ENCODE results near the gene RHOU.
"Not testable (repeated sequence)": the region's sequence is repeated elsewhere in the genome, so short reads cannot be mapped to it uniquely, and the experiment has no call there.

Gene RHOU

DNA sequence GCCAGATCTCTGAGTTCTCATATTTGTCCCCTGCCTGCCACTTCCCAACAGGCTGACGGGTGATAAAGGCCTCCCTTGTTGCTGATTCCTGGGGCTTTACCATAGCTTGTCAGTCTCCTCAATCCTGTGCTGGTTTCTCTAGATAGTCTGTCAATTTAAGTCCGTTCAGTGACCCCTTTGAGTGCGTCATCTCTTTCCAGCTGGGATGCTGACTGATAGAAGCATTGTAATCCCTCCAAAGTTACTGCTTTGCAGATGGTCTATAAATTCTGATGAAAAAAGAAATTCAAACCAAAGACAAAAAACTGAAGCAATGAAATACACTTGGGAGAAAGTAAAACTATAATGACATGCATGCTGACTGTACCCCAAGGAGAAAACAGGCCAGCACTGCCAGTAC lies 28.3 kb downstream of the RHOU start:
- DNase-seq = no peak

DNA sequence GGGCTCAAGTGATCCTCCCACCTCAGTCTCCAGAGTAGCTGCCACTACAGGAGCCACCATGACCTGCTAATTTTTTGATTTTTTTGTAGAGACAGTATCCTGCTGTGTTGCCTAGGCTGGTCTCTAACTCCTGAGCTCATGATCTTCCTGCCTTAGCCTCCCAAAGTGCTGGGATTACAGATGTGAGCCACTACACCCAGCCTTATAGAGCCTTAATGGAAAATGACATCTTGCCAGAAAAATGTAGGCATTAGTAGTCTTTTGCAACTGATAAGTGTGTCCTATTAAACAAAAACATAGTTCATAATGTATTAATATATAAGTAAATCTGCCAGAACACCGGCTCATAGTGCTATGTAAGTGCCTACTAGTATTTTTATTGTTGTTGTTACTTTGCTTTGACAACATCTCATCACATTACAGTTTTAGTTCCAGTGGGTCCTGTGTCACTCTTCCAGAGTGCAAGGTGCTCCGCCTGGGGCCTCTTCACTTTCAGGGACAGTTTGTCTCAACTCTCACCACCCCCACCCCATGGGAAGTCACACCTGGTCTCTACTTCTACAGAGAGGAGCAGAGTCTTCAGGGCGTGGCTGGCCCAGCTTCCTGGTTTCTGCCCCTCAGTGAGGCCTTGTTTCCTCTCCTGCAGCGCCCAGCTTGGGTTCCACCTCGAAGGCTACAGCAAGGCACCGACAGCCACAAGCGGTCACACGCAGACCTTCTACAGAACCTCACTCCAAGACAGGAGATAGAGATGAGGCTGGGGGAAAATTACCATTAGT lies 30.1 kb downstream of the RHOU start:
- peak; percentile 53 for DNase-seq

DNA sequence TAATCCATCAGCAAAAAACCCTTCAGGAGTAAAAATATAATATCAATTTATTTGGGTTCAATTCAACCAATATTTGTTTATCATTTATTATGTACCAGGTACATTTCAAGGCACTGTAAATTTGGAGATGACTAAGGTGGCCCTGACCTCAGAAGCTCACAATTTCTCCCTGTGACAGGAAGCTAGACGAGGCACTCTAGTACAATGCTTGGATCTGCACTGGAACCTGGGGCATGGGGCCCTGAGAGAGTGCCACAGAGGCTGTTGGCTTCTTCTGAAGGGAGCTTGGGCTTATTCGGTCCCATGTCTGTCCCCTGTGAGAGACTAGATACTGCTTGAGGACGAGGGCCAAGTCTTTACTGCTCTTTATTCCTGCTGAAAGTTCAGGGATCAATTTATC lies 31.5 kb downstream of the RHOU start:
- no peak for DNase-seq

DNA sequence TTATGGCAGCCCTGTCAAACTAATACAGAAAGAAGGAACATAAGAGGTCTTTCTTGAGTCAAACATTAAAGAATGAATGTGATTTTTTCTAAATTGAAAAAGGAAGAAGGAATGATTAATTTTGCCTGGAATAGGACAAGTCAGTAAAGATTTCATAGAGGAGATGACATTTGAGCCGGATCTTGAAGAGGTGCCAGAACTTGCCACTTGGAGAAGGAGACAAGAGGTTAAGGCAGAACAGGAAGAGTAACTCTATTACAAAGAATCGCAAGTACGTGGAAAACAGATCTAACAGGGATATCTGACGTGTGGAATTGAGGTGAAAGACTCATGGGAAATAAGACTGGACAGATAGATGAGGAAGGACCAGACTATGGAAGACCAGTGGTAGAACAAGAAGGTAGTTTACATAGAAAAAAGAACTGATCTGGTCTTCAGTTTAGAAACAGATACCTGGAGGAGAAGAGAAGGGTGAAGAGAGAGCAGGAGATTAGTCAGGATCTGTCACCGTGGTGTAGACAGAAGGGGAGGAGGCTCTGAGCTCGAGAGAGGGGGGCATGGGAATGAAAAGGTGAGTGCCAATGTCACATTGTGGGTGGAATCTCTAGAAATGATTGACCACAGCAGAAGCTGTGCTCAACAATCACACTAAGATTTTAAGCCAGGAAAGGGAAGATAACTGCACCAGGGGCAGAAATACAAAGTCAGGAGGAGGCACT lies 32.5 kb downstream of the RHOU start:
- no peak for DNase-seq

DNA sequence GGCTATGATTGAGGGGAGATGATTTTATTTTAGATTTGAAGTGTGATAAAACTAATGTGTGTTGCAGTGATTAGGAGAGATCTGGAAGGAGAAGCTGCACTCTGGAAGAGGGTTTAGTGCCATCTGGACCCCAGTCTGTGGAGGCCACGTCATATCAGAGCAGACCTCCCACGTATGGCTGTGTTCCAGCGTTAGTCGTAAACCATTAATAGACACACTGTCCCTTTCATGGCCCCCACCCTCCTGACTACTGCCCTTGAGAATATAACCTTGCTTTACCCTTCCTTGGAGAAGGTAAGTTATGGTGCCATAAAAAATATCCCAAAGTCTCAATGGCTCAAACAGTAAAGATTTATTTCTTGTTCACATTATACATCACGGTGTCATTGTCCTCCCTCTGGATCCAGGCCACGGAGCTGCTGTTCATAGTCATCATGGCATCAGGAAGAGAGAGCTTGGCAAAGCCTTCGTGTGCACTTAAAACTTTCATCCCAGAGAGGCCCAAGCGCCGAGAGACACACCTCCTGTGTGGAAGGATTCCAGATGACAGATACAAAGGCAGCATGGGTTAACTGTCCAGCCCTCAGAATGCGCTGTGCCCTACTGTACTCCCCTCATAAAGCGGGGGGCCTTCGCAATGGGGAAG lies 33.2 kb downstream of the RHOU start:
- DNase-seq = no peak

DNA sequence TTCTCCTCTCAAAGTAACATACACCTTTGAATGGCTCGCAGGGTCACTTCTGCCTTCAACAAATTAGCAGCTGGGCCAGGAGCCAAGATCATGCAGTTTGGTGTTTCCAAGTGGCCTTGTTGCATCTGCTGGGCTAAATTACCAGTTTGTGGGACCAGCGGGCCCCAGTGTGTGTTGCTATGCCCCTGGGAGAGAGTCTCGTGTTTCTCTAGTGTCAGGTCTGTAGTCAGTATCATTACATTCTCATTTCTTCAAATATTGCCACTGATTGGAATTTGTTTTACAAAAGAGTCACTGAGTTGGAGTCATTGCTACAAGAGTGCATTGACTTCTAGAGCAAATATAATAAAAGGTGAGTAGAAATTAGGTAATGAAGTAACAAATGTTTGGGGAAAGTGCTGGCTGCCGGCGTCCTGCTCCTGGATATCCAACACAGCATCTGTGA lies 35.5 kb downstream of the RHOU start:
- DNase-seq = no peak

DNA sequence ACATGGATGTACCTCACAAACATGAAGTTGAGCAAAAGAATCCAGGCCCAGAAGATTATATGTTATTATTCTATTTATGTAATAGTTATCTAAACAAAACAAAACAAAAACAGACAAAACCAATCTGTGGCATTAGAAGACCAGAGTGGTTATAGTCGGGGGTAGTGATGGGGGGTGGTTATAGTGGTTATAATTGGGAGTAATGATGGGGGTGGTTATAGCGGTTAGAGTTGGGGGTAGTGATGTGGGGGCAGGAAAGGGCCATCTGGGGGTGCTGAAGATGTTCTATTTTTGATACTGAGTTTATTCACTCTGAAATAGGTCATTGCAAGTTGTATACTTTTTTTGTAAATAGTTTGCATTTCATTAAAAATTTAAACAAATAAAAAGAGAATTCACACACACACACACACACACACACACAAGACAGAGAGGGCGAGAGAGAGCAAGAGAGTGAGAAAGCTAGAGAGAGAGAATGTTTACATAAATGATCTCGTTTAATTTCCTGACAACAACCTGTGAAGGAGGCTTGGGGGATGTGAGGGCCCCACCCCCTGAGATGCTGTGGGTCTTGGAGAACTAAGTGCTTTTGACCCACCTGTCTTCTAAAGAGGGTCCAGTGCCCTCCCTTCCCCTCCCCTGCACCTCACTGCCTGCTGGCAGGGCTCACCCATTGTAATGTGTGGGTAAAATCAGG lies 37.4 kb downstream of the RHOU start:
- DNase-seq = no peak

DNA sequence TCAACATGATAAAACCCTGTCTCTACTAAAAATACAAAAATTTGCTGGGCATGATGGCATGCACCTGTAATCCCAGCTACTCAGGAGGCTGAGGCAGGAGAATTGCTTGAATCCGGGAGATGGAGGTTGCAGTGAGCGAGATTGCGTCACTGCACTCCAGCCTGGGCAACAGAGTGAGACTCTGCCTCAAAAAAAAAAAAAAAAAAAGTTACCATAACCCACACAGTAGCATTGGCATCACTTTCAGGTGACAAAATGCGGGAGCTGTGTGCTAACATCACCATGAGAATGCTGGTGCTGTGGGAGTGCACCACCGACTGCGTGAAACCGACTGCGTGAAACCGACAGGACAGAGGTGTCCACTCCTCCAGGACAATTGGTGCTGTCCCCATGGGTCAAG lies 40.7 kb downstream of the RHOU start:
- DNase-seq = not testable (repeated sequence)

DNA sequence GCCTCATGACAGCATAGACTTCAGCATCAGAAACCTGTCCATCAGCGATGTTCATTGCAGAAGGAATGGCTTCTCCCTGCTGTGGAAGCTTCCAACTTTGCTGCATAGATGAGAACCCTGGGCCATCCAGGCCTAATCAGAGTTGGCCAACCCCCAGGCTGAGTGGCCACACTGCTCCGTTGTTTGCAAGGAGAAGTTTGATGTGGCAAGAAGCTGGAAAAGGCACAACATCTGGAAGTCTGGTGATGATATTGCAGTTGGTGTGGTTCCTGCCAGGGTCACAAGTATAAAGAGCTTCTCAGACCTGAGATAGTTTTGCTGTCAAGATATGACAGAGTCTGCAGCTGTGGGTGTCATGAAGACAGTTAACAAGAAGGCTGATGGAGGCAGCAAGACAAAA lies 41.2 kb downstream of the RHOU start:
- no peak for DNase-seq

DNA sequence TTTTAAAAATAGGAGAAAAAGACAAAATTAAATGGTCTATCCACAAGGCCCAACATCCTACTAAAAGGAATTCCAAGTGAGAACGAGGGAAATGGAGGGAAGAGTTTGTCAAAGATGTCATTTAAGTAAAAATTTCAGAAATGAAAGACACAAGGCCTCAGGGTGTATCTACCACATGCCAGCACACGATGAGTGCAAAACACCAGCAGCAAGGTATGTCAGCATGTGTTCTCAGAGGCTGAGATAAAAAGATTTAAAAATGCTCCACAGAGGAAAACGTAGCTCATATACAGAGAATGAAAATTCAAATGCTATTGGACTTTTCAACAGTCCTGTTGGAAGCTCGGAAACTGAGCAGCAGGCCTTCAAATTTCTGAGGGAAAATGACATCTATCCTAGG lies 42.0 kb downstream of the RHOU start:
- no peak for DNase-seq

DNA sequence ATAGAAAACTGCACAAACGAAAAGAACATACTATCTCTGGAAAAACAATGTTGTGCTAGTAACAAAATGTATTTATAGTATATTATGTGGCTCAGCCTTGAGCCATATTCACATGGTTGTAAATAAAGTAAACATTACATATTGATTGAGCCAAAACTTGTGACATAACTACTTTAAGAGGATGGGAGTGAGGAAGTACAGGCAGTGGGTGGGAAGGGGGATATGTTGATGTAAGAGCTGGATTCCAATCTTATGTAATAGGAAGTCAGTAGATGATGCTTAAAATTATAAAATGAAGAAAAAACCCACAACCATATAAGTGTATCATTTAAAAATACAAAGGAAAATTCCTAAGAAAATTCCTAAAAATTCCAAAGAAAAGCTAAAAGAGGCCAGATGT lies 42.7 kb downstream of the RHOU start:
- DNase-seq = no peak

DNA sequence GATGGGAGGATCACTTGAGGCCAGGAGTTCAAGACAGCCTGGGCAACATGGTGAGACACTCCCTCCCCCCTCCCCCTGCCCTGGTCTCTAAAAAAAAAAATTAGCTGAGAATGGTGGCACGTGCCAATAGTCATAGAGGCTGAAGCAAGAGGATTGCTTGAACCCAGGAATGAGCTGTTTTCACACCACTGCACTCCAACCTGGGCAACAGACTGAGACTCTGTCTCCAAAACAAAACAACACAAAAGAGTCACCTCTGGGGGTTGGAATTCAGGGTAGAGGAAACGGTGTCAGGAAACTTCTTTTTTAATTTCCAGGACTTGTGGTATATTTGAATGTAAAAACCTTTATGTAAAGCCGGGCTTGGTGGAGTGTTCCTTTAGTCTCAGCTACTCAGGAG lies 43.2 kb downstream of the RHOU start:
- DNase-seq = no peak

DNA sequence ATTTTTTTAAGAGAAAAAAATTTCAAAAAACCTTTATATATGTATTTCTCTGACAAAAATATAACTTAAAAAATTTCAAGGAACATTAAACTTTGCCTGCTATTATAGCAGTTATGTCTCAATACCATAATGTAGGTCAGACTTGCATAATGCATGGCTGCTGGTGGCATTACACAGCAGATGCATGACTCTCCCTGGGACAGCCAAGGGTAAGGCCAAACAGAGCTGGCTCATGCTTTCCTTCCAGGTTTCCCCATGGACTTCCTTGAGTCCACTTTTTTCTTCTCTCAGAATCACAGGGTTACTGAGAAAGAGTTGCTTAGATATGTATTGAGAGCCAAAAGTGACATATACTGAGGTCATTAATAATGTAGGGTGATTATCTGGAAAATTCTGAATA lies 43.7 kb downstream of the RHOU start:
- no peak for DNase-seq

DNA sequence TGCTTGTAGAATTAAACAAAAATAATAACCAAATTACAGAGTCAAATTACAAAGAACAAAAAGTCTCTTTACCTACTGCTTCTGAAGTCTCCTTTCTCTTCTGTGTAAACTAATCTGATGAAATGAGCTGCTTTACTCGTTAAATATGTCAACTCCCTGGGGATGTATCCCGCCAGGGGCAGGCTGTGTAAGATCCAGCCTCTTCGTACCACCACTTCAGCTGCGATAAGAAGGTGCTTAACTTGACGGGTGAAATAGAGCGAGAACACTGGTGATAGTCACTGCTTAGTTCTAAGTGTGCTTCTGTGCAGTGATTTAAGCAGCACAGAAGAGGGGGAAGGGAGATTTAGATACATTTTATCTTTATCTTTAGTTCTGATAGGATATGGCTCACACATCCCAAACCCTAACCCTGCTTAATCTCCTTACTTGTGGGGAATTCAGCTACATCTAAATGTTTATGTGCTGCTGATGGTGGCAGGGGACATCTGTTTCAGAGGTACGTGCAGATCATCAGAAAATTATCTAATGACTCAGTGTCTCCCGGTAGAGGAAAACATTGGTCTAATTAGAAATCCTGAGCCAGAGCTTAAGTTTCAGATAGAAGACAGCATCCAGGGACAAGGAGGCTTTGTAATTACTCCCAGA lies 46.0 kb downstream of the RHOU start:
- DNase-seq = no peak

DNA sequence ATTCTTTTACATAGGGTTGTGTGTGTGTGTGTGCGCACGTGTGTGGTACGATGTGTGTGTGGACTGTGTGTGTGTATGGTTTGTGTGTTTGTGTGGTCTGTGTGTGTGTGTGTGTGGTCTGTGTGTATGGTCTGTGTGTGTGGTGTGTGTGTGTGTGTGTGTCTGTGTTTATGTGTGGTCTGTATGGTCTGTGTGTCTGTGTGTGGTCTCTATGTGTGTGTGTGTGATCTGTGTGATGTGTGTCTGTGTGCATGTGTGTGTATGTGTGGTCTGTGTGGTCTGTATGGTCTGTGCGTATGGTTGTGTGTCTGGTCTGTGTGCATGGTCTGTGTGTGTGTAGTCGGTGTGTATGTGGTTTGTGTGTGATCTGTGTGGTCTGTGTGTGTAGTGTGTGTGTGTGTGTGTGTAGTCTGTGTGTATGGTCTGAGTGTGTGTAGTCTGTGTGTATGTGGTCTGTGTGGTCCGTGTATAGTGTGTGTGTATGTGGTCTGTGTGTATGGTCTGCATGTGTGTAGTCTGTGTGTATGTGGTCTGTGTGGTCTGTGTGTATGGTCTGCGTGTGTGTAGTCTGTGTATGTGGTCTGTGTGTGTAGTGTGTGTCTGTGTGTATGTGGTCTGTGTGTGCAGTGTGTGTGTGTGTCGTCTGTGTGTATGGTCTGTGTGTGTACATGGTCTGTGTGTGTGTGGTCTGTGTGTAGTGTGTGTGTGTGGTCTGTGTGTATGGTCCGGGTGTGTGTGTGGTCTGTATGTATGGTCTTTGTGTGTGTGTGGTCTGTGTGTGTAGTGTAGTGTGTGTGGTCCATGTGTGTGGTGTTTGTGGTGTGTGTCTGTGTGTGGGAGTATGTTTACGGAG lies 46.8 kb downstream of the RHOU start:
- DNase-seq = no peak

DNA sequence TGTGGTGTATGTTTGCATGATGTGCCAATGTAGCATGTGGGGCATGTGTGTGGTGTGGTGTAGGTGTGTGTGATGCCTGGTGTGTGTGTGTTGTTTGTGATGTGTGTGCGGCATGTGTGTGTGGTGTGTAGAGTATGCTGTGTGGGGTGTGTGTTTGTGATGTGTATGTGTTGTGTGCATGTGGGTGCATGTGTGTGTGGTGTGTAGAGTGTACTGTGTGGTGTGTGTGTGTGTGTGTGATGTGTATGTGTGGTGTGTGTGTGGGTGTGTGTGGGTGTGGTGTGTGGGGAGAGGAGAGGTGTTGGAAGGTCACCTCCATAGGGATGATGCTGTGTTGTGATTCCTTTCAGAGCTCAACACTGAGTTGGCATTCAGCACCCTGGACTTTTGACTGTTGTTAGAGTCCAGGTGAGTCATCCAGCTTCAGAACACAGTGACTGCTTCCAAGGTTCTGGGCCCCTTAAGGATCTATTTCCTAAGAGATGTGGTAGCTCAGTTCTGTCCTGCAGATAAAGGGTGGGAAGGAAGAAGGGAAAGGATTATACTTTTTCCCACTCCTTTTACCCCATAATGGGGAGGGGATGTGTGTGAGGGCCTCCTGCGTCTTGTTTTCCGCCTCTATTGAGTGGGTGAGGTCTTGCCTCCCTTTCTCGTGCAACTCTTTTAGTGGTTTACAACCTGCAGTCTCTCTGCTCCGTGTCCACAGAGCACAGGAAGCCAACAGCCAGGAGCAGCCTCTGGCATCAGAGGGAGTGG lies 47.6 kb downstream of the RHOU start:
- DNase-seq = no peak

DNA sequence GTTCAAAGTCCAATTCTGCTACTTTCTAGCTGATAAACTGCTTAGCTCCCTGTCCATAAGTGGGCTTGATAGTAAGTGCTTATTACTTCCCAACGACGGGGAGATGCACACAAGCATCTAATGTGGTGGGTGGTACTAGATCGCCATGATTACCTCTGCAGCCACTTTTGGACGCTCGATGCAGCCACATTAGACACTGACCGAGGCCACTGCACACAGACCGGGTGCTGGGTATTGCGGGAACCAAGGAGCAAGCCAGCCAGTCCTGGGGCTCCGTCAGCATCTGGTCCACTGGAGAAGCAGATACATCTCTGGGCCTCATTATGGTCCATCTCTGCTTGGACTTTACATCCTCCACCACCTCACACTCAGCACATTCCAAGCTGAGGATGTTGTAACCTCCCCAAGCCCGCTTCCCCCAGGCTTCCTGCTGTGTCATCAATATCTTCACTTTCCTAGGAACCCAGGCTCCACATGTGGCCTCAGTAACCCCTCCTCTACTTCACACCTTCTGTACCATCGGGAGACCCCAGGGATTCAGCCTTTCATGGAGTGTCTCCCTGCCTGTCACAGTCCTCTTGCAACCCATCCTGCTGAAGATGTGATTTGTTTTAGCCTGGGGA lies 48.2 kb downstream of the RHOU start:
- no peak for DNase-seq

DNA sequence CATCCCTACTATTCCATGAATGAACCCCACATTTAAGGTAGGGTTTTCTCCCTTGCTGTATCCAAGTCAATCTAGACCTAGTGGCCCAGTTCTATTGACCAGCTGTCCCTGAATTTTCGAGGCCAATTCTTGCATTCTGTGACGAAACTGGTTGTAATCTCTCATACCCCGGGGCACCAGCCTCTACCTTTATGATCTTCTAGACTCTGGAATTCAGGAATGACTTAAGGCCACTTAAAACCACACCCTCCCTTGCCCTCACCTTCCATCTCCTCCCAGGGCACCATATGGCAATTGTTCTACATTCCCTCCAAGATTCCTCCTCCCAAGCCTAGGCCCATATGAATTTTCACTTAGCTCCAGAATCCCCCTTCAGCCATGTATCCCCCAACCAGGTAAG lies 48.9 kb downstream of the RHOU start:
- DNase-seq = no peak

DNA sequence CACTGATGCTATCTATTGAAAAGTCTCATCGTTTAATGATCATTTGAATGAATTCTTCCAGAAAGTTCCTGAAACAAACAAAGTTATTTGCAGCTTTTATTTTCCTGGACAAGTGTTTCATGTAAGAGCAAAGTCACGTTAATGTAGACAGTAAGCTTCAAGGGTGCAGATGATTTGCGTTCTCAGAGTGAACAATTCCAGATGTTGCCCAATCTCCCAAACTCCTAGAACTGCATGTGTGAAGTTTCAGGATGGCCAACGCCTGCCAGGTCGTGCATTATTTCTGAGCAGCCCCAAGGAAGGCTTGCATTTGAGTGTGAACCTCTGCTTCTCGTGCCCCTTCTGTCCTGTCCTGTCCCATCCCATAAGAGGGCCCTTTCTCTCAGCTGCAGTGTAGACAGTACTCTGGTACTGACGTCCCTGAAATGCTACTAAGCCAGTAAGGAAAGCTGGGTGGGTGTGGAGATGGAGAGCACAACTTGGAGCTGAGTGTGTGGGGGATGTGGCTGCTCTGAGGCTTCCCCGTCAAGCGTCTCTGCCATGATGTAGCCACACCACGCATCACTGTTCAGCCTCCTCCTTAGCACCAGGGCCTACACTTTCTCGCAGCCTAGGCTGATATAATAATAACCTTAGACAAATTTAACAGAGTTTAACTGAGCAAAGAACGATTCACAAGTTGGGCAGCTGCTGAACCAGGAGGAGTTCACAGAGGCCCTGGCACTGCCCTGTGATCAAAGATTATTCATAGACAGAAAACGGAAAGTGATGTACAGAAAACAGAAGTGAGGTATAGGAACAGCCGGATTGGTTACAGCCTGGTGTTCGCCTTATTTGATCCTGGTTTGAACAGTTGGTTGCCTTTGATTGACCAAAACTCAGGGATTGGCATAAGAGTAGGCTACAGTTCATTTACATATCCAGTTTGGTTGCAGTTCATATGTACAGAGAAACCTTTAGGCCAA lies 50.4 kb downstream of the RHOU start:
- no peak for DNase-seq

Measured in activated CD8-positive, alpha-beta memory T cell treated with anti-CD3 and anti-CD28 coated beads, Interleukin-2, amount 50 U/mL, for 48 hours (primary cell).